T-cell (primary cell): ENCODE measurements around the gene GRAMD1C. TPM values are rescaled to one million over a fixed set of nuclear protein-coding genes. Genes with fewer than 3 reads are reported as not detected.

Experiments used
- total RNA-seq, 35 experiments: library from RNA in 6 of 35; stranded (reverse) in 6 of 35; fragments of 120-200 nt in 1 of 35; gene quantifications; one replicate each; pipeline versions ENCODE4 v1.2.1 to v1.2.4 and lab custom pipeline; 2013 to 2026

GRAMD1C gene
- total RNA-seq, 5 donors from 2014 or later (not counting 1 experiment from before 2014, with no cell fraction given), result 0.43 to 2.7 (median 1.4) TPM

Other genes with a start within 250 kb of the GRAMD1C start
- gene USF3, start 142.1 kb upstream of the GRAMD1C start, total RNA-seq, result 10 to 100 TPM; 16.9 to 31.7 (median 22.1) TPM
- 10 to 100 TPM; 49.0 to 67.1 (median 61.8) TPM for gene NAA50, start 92.5 kb upstream of the GRAMD1C start, total RNA-seq
- 10 to 100 TPM; 14.9 to 23.7 (median 17.8) TPM for gene ATP6V1A, start 91.8 kb upstream of the GRAMD1C start, total RNA-seq
- gene ZDHHC23, start 109.2 kb downstream of the GRAMD1C start, total RNA-seq, result 1 to 10 TPM; 4.4 to 7.2 (median 5.4) TPM
- gene CCDC191, start 217.7 kb downstream of the GRAMD1C start, total RNA-seq, result 10 to 100 TPM in 1 of 5 donors, 1 to 10 TPM in 4; 5.4 to 10.5 (median 7.2) TPM
- gene QTRT2, start 217.9 kb downstream of the GRAMD1C start, total RNA-seq, result 10 to 100 TPM; 24.3 to 39.1 (median 31.7) TPM